VCaP (cell line): ENCODE results near the gene MME.

Experiments used
- H3K27ac ChIP-seq: fragments of 450-650 bp; 2 replicates; pipeline ENCODE4 v1.5.1; 2017
- CTCF ChIP-seq: fragments of 450-650 bp; conservative IDR thresholded peaks from 2 replicates; pipeline ENCODE4 v1.5.1; 2017; ENCODE audit warnings: mild to moderate bottlenecking, moderate library complexity

The MME gene

GRCh38 chr3:155193868-155194267 lies 113.7 kb downstream of the MME start:
- TF ChIP-seq CTCF = no peak
- no peak overlapping the region for H3K27ac ChIP-seq

- no peak overlapping the region for H3K27ac ChIP-seq
- TF ChIP-seq CTCF = no peak
Observed at GRCh38 chr3:155194973-155195957, 115.1 kb downstream of the MME start.

GRCh38 chr3:155196131-155197021 lies 116.3 kb downstream of the MME start:
- no peak for TF ChIP-seq CTCF
- H3K27ac ChIP-seq = peak overlapping the region; percentile 35

- no peak for TF ChIP-seq CTCF
- H3K27ac ChIP-seq = peak overlapping the region; percentile 35; the same call in 1 of the 2 replicates
Observed at GRCh38 chr3:155197786-155198185, 117.7 kb downstream of the MME start.

GRCh38 chr3:155202626-155203025 lies 122.5 kb downstream of the MME start:
- no peak overlapping the region for H3K27ac ChIP-seq
- TF ChIP-seq CTCF = no peak

GRCh38 chr3:155204851-155205250 lies 124.7 kb downstream of the MME start:
- no peak overlapping the region for H3K27ac ChIP-seq
- TF ChIP-seq CTCF = no peak
